ACC112 (cell line): ENCODE data around the gene NMUR2.

Source experiments
- H2AFZ ChIP-seq: fragments of 200-600 bp; sonication (generic); one replicate; pipeline ENCODE4 v1.6.0; 2017; ENCODE audit warnings: antibody characterized with exemption, low read length; ENCODE audit not compliant: unreplicated experiment
- H3K27ac ChIP-seq: fragments of 200-600 bp; sonication (generic); 2 replicates; pipeline ENCODE4 v1.5.1; 2014; ENCODE audit warnings: low read depth, mild to moderate bottlenecking, antibody characterized with exemption, low read length, moderate library complexity
- H3K27me3 ChIP-seq: fragments of 200-600 bp; sonication (generic); 2 replicates; pipeline ENCODE4 v1.6.1; 2014; ENCODE audit warnings: mild to moderate bottlenecking, antibody characterized with exemption, low read length, moderate library complexity, mixed read lengths; ENCODE audit not compliant: insufficient read depth
- H3K36me3 ChIP-seq: fragments of 200-600 bp; sonication (generic); 2 replicates; pipeline ENCODE4 v1.6.1; 2016; ENCODE audit warnings: mild to moderate bottlenecking, antibody characterized with exemption, low read length, moderate library complexity, mixed read lengths; ENCODE audit not compliant: insufficient read depth
- H3K4me1 ChIP-seq: fragments of 200-600 bp; sonication (generic); one replicate; pipeline ENCODE4 v1.6.1; 2016; ENCODE audit warnings: low read length, mixed read lengths; ENCODE audit not compliant: insufficient read depth, unreplicated experiment, control insufficient read depth
- H3K4me3 ChIP-seq: fragments of 200-600 bp; sonication (generic); 2 replicates; pipeline ENCODE4 v1.5.1; 2014; ENCODE audit warnings: mild to moderate bottlenecking, low read depth, low read length
- H3K79me2 ChIP-seq: fragments of 200-600 bp; sonication (generic); one replicate; pipeline ENCODE4 v1.6.0; 2016; ENCODE audit warnings: low read length; ENCODE audit not compliant: control insufficient read depth, unreplicated experiment, insufficient read depth

The NMUR2 gene

DNA sequence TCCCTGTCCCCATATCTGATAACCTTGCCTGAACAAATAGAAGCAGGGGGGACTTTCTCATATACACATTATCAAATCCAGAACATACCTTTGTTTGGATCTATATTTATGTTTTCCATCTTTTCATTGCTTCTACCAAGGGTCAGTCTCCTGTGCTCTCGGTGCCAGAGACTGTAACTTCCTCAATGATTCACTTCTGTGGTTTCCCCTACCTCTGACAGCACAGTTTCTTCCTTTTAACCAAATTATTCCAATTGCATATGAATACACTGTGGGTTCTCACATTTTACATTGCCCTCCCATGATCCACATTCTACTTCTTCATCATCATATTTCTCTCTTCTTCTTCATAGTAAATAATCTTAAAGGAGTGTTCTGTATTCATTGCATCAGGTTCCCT is 32.2 kb downstream of the NMUR2 start:
- no peaks in the 10 kb centered on the region for H3K36me3 ChIP-seq
- H2AFZ ChIP-seq: no peak overlapping the region
- H3K27me3 ChIP-seq: no peaks in the 10 kb centered on the region
- no peaks in the 10 kb centered on the region for H3K4me1 ChIP-seq
- H3K27ac ChIP-seq: no peak overlapping the region
- H3K79me2 ChIP-seq: no peaks in the 10 kb centered on the region
- H3K4me3 ChIP-seq: no peak overlapping the region

DNA sequence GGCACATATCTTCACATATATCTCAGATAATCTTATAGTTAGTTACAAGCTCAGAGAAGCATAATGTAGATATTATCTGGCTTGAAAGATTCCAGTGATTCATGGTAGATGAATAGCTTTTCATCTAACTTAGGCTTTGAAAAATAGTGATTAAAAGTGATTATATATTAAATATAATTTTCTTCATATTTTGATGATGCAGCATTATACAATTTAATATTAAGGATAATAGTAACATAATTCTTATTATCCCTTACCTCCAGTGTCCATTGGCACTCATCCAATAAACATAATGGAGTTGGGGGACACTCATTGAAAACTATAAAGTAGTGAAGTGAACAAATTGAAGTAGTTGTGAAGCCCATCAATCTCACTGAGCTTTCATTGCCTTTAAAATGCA is 35.8 kb downstream of the NMUR2 start:
- no peak overlapping the region for H3K27ac ChIP-seq
- H3K4me3 ChIP-seq: no peak overlapping the region

DNA sequence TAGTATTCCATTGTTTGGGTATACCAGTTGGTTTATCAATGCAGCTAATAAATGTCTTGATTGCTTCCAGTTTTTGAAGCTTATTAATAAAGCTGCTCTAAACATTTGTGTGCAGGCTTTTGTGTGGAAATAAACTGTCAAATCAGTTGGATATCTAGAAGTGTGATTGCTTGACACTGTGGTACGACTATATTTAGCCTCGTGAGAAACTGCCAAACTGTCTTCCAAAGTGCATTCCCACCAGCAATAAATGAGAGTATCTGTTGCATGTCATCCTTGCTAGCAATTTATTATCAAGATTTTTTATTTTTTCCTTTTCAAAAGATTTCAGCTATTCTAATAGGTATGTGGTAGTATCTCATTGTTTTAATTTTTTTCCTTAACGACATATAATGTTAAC is 37.5 kb downstream of the NMUR2 start:
- H3K27ac ChIP-seq: no peak overlapping the region
- no peak overlapping the region for H2AFZ ChIP-seq
- no peaks in the 10 kb centered on the region for H3K27me3 ChIP-seq
- no peaks in the 10 kb centered on the region for H3K4me1 ChIP-seq
- H3K79me2 ChIP-seq: no peaks in the 10 kb centered on the region
- no peaks in the 10 kb centered on the region for H3K36me3 ChIP-seq
- H3K4me3 ChIP-seq: no peak overlapping the region

More for the DNA sequence above, 35.8 kb downstream of the NMUR2 start:
- H3K27me3 ChIP-seq: no peaks in the 10 kb centered on the region
- no peaks in the 10 kb centered on the region for H3K36me3 ChIP-seq
- H2AFZ ChIP-seq: no peak overlapping the region
- H3K4me1 ChIP-seq: no peaks in the 10 kb centered on the region
- no peaks in the 10 kb centered on the region for H3K79me2 ChIP-seq

DNA sequence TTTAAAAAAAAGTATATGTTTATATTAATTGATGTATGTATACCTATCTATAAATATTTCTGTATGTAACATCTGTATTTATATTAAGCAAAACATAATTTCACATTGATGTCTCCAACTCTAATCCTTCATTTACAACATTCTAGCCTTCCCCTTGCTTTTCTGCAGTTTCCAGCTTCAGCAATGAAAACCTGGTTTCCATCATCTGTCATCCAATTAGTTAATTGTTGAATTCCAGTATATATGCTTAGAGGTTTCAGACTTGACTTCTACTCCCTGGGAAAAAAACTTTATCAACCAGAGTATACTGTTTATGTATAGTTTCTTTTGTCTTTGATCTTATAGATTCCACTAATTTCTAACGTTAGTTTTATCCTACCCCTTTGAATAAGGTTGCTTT is 38.4 kb downstream of the NMUR2 start:
- H3K79me2 ChIP-seq: no peaks in the 10 kb centered on the region
- H3K36me3 ChIP-seq: no peaks in the 10 kb centered on the region
- H3K4me1 ChIP-seq: no peaks in the 10 kb centered on the region
- no peak overlapping the region for H2AFZ ChIP-seq
- no peak overlapping the region for H3K27ac ChIP-seq
- H3K4me3 ChIP-seq: no peak overlapping the region
- H3K27me3 ChIP-seq: no peaks in the 10 kb centered on the region

DNA sequence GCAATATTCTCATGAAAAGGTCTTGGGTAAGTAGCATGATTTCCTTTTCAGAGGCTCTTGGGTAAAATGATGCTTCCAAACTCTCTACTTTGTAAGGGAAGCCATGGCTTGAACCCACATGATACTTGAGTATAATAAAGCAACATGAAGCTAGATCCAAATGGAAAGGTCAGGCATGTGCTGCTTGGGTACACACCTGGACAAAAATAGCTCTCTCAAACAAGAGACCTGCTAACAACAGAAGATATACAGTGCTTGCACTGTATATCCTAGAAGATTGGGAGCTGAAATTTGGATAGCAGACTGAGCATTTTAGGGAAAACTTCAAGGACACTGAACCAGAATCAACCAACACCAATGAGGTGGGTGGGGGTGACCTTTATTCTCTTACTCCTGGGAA is 40.2 kb downstream of the NMUR2 start:
- Histone ChIP-seq H3K36me3 (no peaks in the 10 kb centered on the region), H3K79me2 (no peaks in the 10 kb centered on the region), H2AFZ (no peak overlapping the region), H3K27ac (no peak overlapping the region), H3K4me1 (no peaks in the 10 kb centered on the region), H3K4me3 (no peak overlapping the region), H3K27me3 (no peaks in the 10 kb centered on the region)

DNA sequence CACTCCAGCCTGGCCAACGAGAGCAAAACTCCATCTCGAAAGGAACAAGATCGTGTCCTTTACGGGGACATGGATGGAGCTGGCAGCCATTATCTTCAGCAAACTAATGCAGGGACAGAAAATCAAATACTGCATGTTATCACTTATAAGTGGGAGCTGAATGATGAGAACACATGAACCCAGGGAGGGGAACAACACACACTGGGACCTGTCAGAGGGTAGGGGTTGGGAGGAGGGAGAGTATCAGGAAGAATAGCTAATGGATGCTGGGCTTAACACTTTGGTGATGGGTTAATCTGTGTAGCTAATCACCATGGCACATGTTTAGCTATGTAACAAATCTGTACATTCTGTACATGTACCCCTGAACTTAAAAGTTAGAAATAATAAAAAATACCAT is 40.9 kb downstream of the NMUR2 start:
- no peaks in the 10 kb centered on the region for H3K79me2 ChIP-seq
- H3K4me1 ChIP-seq: no peaks in the 10 kb centered on the region
- H3K27ac ChIP-seq: no peak overlapping the region
- no peaks in the 10 kb centered on the region for H3K36me3 ChIP-seq
- no peak overlapping the region for H3K4me3 ChIP-seq
- H2AFZ ChIP-seq: no peak overlapping the region
- H3K27me3 ChIP-seq: no peaks in the 10 kb centered on the region

DNA sequence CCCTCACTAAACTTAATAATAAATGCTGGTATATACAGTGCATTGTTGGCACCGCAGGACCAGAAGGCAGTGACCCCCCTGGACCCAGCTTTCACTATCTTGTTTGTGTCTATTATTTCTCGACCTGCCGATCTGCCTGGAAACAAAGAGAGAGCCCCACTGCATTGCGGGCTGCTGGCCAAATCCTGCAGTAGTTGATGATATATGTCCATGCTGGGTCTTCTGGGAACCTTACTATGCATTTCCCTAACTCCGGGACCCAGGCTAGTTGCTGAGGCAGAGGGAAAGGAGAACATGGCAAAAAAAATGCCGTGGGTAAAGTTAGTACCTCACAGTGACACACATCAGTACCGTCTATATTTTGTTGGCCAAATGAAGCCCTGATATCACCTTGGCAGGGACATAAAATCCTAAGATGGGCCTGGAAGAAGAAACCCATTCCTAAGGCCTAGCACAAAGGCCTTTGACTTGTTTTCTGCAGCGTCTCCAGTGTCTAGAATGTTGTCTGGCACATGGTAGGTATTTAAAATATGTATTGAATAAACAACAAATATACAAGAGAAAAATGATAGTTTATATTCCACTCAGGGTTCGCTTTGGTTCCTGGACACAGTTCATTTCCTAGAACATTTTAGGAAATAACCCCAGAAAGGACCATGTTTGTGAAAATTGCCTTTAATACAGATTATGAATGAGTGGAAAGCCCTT is 46.1 kb downstream of the NMUR2 start:
- Histone ChIP-seq H3K27ac (no peak overlapping the region), H3K4me1 (no peaks in the 10 kb centered on the region), H3K79me2 (no peaks in the 10 kb centered on the region), H3K27me3 (no peaks in the 10 kb centered on the region), H3K36me3 (no peaks in the 10 kb centered on the region), H2AFZ (no peak overlapping the region), H3K4me3 (no peak overlapping the region)

DNA sequence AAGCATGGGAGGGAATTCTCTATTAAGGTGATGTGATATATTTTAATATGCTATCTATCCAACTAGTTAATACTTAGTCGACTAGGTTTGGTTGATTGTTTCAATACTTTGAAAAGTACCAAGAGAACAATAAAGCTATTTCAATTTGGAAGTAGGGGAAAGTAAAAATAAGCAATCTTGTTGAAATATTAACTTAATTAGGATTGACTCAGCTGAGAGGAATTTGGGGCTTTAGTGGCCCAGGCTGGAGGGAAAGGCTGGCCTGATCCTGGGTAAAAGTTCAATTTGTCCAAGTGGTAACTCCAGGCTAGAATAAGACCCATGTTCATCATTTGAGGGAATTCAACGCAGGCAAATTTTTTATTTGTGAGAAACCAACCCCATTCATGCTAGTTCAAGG is 48.6 kb downstream of the NMUR2 start:
- H3K36me3 ChIP-seq: no peaks in the 10 kb centered on the region

DNA sequence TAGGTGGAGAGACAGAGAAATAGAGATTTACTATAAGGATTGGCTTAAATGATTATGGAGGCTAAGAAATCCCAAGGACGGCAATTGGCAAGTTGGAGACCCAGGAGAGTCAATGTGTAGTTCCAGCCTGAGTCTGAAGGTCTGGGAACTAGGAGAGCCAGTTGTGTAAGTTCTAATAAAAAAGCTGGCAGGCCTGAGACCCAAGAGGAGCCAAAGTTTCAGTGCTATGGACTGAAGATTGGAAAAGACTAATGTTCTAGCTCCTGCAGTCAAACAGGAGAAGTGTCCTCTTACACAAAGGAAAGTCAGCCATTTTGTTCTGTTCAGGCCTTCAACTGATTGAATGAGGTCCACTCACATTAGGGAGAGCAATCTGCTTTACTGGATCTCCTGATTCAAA is 50.0 kb downstream of the NMUR2 start:
- Histone ChIP-seq H3K36me3 (no peaks in the 10 kb centered on the region), H3K4me3 (no peak overlapping the region), H3K79me2 (no peaks in the 10 kb centered on the region), H3K27me3 (no peaks in the 10 kb centered on the region), H3K4me1 (no peaks in the 10 kb centered on the region), H2AFZ (no peak overlapping the region), H3K27ac (no peak overlapping the region)

More for the DNA sequence above, 48.6 kb downstream of the NMUR2 start:
- no peak overlapping the region for H3K27ac ChIP-seq
- H3K79me2 ChIP-seq: no peaks in the 10 kb centered on the region
- H3K4me1 ChIP-seq: no peaks in the 10 kb centered on the region
- H3K4me3 ChIP-seq: no peak overlapping the region
- H3K27me3 ChIP-seq: no peaks in the 10 kb centered on the region
- H2AFZ ChIP-seq: no peak overlapping the region

DNA sequence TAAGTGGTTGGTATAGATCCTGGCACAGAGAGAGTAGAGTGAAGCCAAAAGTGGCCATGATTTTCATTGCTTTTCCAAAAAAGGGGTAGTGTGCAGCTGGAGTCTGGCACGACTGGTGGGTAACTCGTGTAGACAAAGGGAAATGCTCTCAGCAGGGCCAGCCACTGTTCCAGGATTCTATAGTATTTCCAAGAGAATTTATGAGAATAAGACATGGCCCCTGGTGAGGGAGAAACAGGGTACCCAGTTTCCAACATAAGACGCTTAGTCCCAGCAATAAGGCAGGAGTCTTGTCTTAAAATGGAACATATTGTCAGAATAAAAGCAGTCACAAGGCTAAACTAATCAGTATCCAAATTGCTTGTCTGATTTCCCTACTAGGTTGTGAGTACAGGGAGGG is 52.1 kb downstream of the NMUR2 start:
- Histone ChIP-seq H3K4me1 (no peaks in the 10 kb centered on the region), H3K4me3 (no peak overlapping the region)

DNA sequence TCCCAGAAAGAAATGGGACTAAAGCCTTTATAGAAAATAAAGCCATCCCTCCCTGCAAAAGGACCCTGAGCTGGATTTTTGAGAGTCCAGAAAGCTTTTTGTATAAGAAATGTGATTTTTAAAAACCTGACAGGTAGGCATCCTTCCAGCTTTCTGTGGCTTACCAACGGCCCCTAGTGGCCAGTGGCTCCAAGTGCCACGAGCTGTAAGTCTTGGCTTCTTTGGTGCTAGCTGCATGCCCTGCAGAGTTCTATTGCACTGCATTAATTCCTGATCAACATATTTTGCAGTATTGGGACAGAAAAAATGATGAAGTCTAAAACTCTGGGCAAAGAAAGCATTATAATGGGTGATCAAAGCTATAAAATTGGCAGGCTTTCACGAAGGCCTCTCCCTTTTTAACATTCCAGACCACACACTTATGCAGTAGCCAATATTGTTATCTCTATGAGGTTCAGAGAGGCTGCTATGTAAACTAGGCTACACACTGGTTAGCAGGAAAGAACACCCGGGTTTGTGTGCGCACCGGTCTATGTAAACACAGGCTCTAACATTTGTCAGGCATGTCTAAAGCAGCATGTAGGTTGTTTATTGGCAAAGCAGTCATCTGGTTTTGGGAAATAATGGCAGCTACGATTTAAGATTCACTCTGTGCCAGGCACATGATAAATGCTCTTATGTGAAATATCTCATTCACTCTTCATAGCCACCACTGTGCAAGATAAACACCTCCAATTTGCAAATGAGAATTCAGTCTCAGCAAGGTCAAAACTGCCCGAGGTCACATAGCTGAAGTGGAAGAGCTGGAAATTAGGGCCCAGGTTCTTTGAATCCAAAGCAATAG is 55.2 kb downstream of the NMUR2 start:
- H3K27me3 ChIP-seq: no peaks in the 10 kb centered on the region
- no peaks in the 10 kb centered on the region for H3K36me3 ChIP-seq
- H3K79me2 ChIP-seq: no peaks in the 10 kb centered on the region
- no peak overlapping the region for H3K4me3 ChIP-seq
- no peaks in the 10 kb centered on the region for H3K4me1 ChIP-seq
- no peak overlapping the region for H2AFZ ChIP-seq
- H3K27ac ChIP-seq: no peak overlapping the region

More for the DNA sequence above, 52.1 kb downstream of the NMUR2 start:
- Histone ChIP-seq H3K79me2 (no peaks in the 10 kb centered on the region), H2AFZ (no peak overlapping the region), H3K36me3 (no peaks in the 10 kb centered on the region), H3K27me3 (no peaks in the 10 kb centered on the region), H3K27ac (no peak overlapping the region)
